Neural progenitor cell (in vitro differentiated cells): ENCODE results near the gene HEY2.

ENCODE experiments used
- CTCF ChIP-seq: fragments of 200-600 bp; sonication (generic); IDR thresholded peaks from 2 replicates; pipeline ENCODE4 v1.5.1; 2017; ENCODE audit warnings: antibody characterized with exemption, mild to moderate bottlenecking
- EZH2 ChIP-seq: fragments of 200-600 bp; sonication (generic); IDR thresholded peaks from 2 replicates; pipeline ENCODE4 v1.6.1; 2017; ENCODE audit warnings: antibody characterized with exemption, mild to moderate bottlenecking, moderate library complexity

DNA sequence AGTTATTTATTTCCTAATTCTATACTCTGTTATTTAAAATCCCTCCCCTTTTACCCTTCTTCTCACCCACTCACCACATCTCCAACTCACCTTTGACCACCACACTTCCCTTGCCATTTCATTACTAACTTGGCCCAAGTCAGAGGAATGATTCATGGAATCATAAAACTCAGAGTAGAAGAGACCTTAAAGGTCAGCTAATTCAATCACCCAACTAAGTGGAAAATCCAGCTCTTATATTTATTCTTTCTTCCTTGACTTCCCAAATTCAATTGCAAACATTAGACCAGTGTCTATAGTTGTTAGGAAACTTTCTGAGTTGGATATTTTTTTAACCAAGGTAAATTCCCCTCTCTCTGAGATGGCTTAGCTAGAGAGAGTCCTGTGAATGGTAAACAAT, 26.5 kb upstream of the HEY2 start:
- TF ChIP-seq CTCF (no peak), EZH2 (no peak)
